Mesenteric fat pad (tissue), 1 donor: ENCODE data around the gene SEC31B. TPM values are rescaled to one million over a fixed set of nuclear protein-coding genes. Genes with fewer than 3 reads are reported as not detected.

Experiments used
- DNase-seq: peaks from one replicate; pipeline ENCODE4 v3.0.0-alpha.2; 2020; ENCODE audit warnings: low spot score
- long read RNA-seq: library from polyadenylated mRNA; unstranded; transcript quantifications from one replicate; pipeline ENCODE4 v2.0.0, GENCODE V29; 2020
- total RNA-seq: library from RNA; stranded (reverse); fragmentation: NEBNext Ultra II Directional; extraction: Animal tissue kit (Norgen Biotek cat#: 25700); gene quantifications from one replicate; pipeline ENCODE4 v1.2.1, GENCODE V29; 2021
- donor health status: DM: yes; HTN: yes; CAD: no.

SEC31B gene
- 9.8 TPM for total RNA-seq
- long read RNA-seq, partial matches to known transcripts: 1 of 8 reads
- long read RNA-seq, other reads (novel, unspliced or antisense): 6 of 8 reads

GRCh38 chr10:100519311-100520051 is at the start of gene SEC31B:
Gene SEC31B, minus strand, starts transcription at chr10:100519861. Its CDS starts 2,909 bp downstream, at chr10:100516952.
- no peak for DNase-seq

- peak; percentile 28 for DNase-seq
Observed at GRCh38 chr10:100568912-100569311, 49.3 kb upstream of the SEC31B start.

- peak; percentile 28 for DNase-seq
Observed at GRCh38 chr10:100567826-100568225, 48.2 kb upstream of the SEC31B start.

- peak; percentile 76 for DNase-seq
Observed at GRCh38 chr10:100567249-100567648, 47.6 kb upstream of the SEC31B start.

GRCh38 chr10:100566561-100566960 is 46.9 kb upstream of the SEC31B start:
- DNase-seq: peak; percentile 30

- peak; percentile 62 for DNase-seq
Observed at GRCh38 chr10:100565206-100565985, 45.7 kb upstream of the SEC31B start.

- peak; percentile 88 for DNase-seq
Observed at GRCh38 chr10:100562008-100562672, 42.5 kb upstream of the SEC31B start.

GRCh38 chr10:100561005-100561404 is 41.3 kb upstream of the SEC31B start:
- no peak for DNase-seq

- peak; percentile 62 for DNase-seq
Observed at GRCh38 chr10:100560248-100560647, 40.6 kb upstream of the SEC31B start.

GRCh38 chr10:100554902-100555301 is 35.2 kb upstream of the SEC31B start:
- DNase-seq: no peak

GRCh38 chr10:100553929-100554328 is 34.3 kb upstream of the SEC31B start:
- no peak for DNase-seq

GRCh38 chr10:100551738-100552137 is 32.1 kb upstream of the SEC31B start:
- peak; percentile 47 for DNase-seq

GRCh38 chr10:100551196-100551595 is 31.5 kb upstream of the SEC31B start:
- peak; percentile 3 for DNase-seq

- no peak for DNase-seq
Observed at GRCh38 chr10:100544950-100545349, 25.3 kb upstream of the SEC31B start.

- no peak for DNase-seq
Observed at GRCh38 chr10:100537475-100537874, 17.8 kb upstream of the SEC31B start.

- peak; percentile 93 for DNase-seq
Observed at GRCh38 chr10:100535715-100536353, 16.2 kb upstream of the SEC31B start, which contains the start of gene HIF1AN. Gene HIF1AN, plus strand, starts transcription at chr10:100535943. Its CDS starts 16 bp downstream, at chr10:100535959.

GRCh38 chr10:100535338-100535714 is 15.7 kb upstream of the SEC31B start:
- DNase-seq: no peak

- no peak for DNase-seq
Observed at GRCh38 chr10:100534726-100535125, 15.1 kb upstream of the SEC31B start.

- no peak for DNase-seq
Observed at GRCh38 chr10:100531761-100532160, 12.1 kb upstream of the SEC31B start.

- DNase-seq: peak; percentile 97
Observed at GRCh38 chr10:100529475-100530298, 10.0 kb upstream of the SEC31B start, which contains the start of gene NDUFB8. Gene NDUFB8, minus strand, starts transcription at chr10:100529871. Its CDS starts 20 bp downstream, at chr10:100529851.
